Activated T-cell treated with anti-CD3 and anti-CD28 coated beads, Interleukin-2, amount 50 U/mL, for 72 hours (primary cell): ENCODE measurements around the gene LRFN4. TPM values are rescaled to one million over a fixed set of nuclear protein-coding genes. Genes with fewer than 3 reads are reported as not detected.

Experiments used
- ATAC-seq, 2 donors: fragments of 150-1000 bp; cut with Tn5 transposase; replicated peaks in 1 of 2; 2 replicates each; pipeline ENCODE4 v1.10.0; 2021; ENCODE audit warnings: moderate library complexity in 2 of 2, mild to moderate bottlenecking in 1 of 2
- DNase-seq, 2 donors: peaks; one replicate each; pipeline ENCODE4 v3.0.0; 2021 to 2022; ENCODE audit warnings: mixed read lengths in 1 of 2
- H3K27ac Mint-ChIP-seq: one replicate; pipeline ENCODE4 v1.8.0; 2022; ENCODE audit warnings: mild to moderate bottlenecking, moderate library complexity, mixed read lengths
- H3K27me3 Mint-ChIP-seq: one replicate; pipeline ENCODE4 v1.8.0; 2022; ENCODE audit warnings: low read depth, mixed read lengths
- H3K36me3 Mint-ChIP-seq, 2 donors: one replicate each; pipeline ENCODE4 v1.8.0; 2022; ENCODE audit warnings: mixed read lengths in 2 of 2, mild to moderate bottlenecking in 1 of 2; ENCODE audit not compliant: insufficient read depth in 2 of 2
- H3K4me1 Mint-ChIP-seq: one replicate; pipeline ENCODE4 v1.8.0; 2022; ENCODE audit warnings: low read depth, mixed read lengths
- H3K4me3 Mint-ChIP-seq, 2 donors: one replicate each; pipeline ENCODE4 v1.8.0; 2022; ENCODE audit warnings: mild to moderate bottlenecking in 2 of 2, mixed read lengths in 2 of 2, moderate library complexity in 2 of 2
- H3K9me3 Mint-ChIP-seq, 2 donors: one replicate each; pipeline ENCODE4 v1.8.0; 2022; ENCODE audit warnings: mixed read lengths in 2 of 2
- total RNA-seq, 2 donors: library from RNA; stranded (reverse); gene quantifications; one replicate each; pipeline ENCODE4 v1.2.3, GENCODE V29; 2022

Gene LRFN4
- total RNA-seq, 2 donors from 2014 or later, result 13.4 to 18.3 TPM

GRCh38 chr11:66906061-66906733 is 49.3 kb downstream of the LRFN4 start:
- H3K36me3 Mint-ChIP-seq, result no peaks in the 10 kb centered on the region
- no peak overlapping the region for H3K4me3 Mint-ChIP-seq
- H3K9me3 Mint-ChIP-seq, result no peaks in the 10 kb centered on the region
- ATAC-seq (no peak), DNase-seq (no peak)
- no peaks in the 10 kb centered on the region for H3K27me3 Mint-ChIP-seq
- no peak overlapping the region for H3K27ac Mint-ChIP-seq
- no peaks in the 10 kb centered on the region for H3K4me1 Mint-ChIP-seq

- Mint-ChIP-seq H3K36me3 (no peaks in the 10 kb centered on the region), H3K27ac (no peak overlapping the region), H3K4me3 (no peak overlapping the region), H3K27me3 (no peaks in the 10 kb centered on the region), H3K9me3 (no peaks in the 10 kb centered on the region), H3K4me1 (no peaks in the 10 kb centered on the region)
- ATAC-seq, result no peak
- no peak for DNase-seq
These were observed 51.1 kb downstream of the LRFN4 start for GRCh38 chr11:66907751-66908630.

- Mint-ChIP-seq H3K27ac (no peak overlapping the region), H3K4me1 (no peaks in the 10 kb centered on the region), H3K27me3 (no peaks in the 10 kb centered on the region), H3K9me3 (no peaks in the 10 kb centered on the region), H3K4me3 (no peak overlapping the region), H3K36me3 (no peaks in the 10 kb centered on the region)
- DNase-seq (no peak), ATAC-seq (no peak)
These were observed 52.3 kb downstream of the LRFN4 start for GRCh38 chr11:66909181-66909580.

GRCh38 chr11:66910016-66910415 is 53.2 kb downstream of the LRFN4 start:
- DNase-seq (no peak), ATAC-seq (no peak)
- no peak overlapping the region for H3K4me3 Mint-ChIP-seq

More at GRCh38 chr11:66910016-66910415, 53.2 kb downstream of the LRFN4 start:
- Mint-ChIP-seq H3K27ac (no peak overlapping the region), H3K9me3 (no peaks in the 10 kb centered on the region), H3K27me3 (no peaks in the 10 kb centered on the region), H3K36me3 (no peaks in the 10 kb centered on the region), H3K4me1 (no peaks in the 10 kb centered on the region)

Other genes with a start within 250 kb of the LRFN4 start
- gene RBM14, start 240.4 kb upstream of the LRFN4 start, total RNA-seq, result 10 to 100 TPM; 85.6 to 97.3 TPM
- 100 to 1,000 TPM; 116 to 135 TPM for gene RBM4, start 218.4 kb upstream of the LRFN4 start, total RNA-seq
- gene RBM4B, start 179.2 kb upstream of the LRFN4 start, total RNA-seq, result 10 to 100 TPM; 12.5 to 18.4 TPM
- gene SPTBN2, start 127.8 kb upstream of the LRFN4 start, total RNA-seq, result 1 to 10 TPM in 1 of 2 donors, under 1 TPM in 1; 0.69 to 1.5 TPM
- gene RCE1, start 13.6 kb upstream of the LRFN4 start, total RNA-seq, result 10 to 100 TPM; 27.2 to 29.6 TPM
- gene PC, start 101.3 kb downstream of the LRFN4 start, total RNA-seq, result 10 to 100 TPM in 1 of 2 donors, 1 to 10 TPM in 1; 9.1 to 12.7 TPM
- gene C11orf86, start 118.2 kb downstream of the LRFN4 start, total RNA-seq, result not detected
- gene SYT12, start 166.1 kb downstream of the LRFN4 start, total RNA-seq, result not detected
- gene RHOD, start 199.8 kb downstream of the LRFN4 start, total RNA-seq, result 1 to 10 TPM; 2.6 to 3.4 TPM